ENCODE results near the gene ELP4.
"Not testable (repeated sequence)": the region's sequence is repeated elsewhere in the genome, so short reads cannot be mapped to it uniquely, and the experiment has no call there.

The ELP4 gene

GRCh38 chr11:31558001-31558400 lies 48.4 kb downstream of the ELP4 start:
- Histone ChIP-seq H3K18ac (ENCODE audit: low read depth in 1 of 2, low read length in 2 of 2) (no peak overlapping the region), H2AFZ (ENCODE audit: low read depth, low read length) (no peak overlapping the region), H3K36me3 (ENCODE audit: control insufficient read depth in 1 of 2, insufficient read depth in 2 of 2, low read depth in 1 of 2, low read length in 2 of 2) (peaks cover 0 to 2% of the 10 kb centered on the region in 2 experiments), H3K27ac (ENCODE audit: low read length, poor library complexity, severe bottlenecking) (no peak overlapping the region), H3K4me3 (ENCODE audit: insufficient read depth in 1 of 2, low read depth in 1 of 2, low read length in 2 of 2) (no peak overlapping the region), H3K9ac (ENCODE audit: low read length) (no peak overlapping the region), H2BK120ac (ENCODE audit: low read depth, low read length) (no peak overlapping the region), H3K4me1 (ENCODE audit: control insufficient read depth, insufficient read depth, low read depth, low read length) (no peaks in the 10 kb centered on the region), H2BK12ac (ENCODE audit: low read length in 2 of 2) (no peak overlapping the region), H3K4ac (ENCODE audit: low read depth in 1 of 2, low read length in 2 of 2) (no peak overlapping the region), H3K79me1 (replicated peaks; ENCODE audit: low read length, poor library complexity, severe bottlenecking) (peaks cover 2% of the 10 kb centered on the region), H3K14ac (ENCODE audit: low read length in 2 of 2) (no peak overlapping the region), H3K23ac (ENCODE audit: low read length in 2 of 2) (no peak overlapping the region), H4K91ac (ENCODE audit: low read length) (no peak overlapping the region), H2BK15ac (ENCODE audit: low read depth, poor library complexity, severe bottlenecking) (no peak overlapping the region), H2AK5ac (ENCODE audit: low read length, severe bottlenecking) (no peak overlapping the region), H2BK5ac (ENCODE audit: low read depth, low read length, poor library complexity, severe bottlenecking) (no peak overlapping the region), H3K27me3 (ENCODE audit: control insufficient read depth in 1 of 2, insufficient read depth in 1 of 2, low read length in 2 of 2) (no peaks in the 10 kb centered on the region), H3K9me3 (ENCODE audit: control insufficient read depth, low read length) (no peaks in the 10 kb centered on the region), H4K8ac (ENCODE audit: low read length) (no peak overlapping the region), H3K4me2 (ENCODE audit: low read length, poor library complexity, severe bottlenecking) (no peak overlapping the region)
- WGBS = 91% methylated on average over 1 of the region's 2 CpGs
- DNase-seq = no peak

GRCh38 chr11:31560842-31561476 lies 51.4 kb downstream of the ELP4 start:
- H3K23ac ChIP-seq (ENCODE audit: low read length in 2 of 2) = no peak overlapping the region
- H3K4me3 ChIP-seq (ENCODE audit: insufficient read depth in 1 of 2, low read depth in 1 of 2, low read length in 2 of 2) = no peak overlapping the region
- no peak overlapping the region for H3K9ac ChIP-seq (ENCODE audit: low read length)

GRCh38 chr11:31564517-31564916 lies 55.0 kb downstream of the ELP4 start:
- not testable (repeated sequence) for H4K91ac ChIP-seq (ENCODE audit: low read length); H3K4me1 ChIP-seq (ENCODE audit: control insufficient read depth, insufficient read depth, low read depth, low read length); H2AFZ ChIP-seq (ENCODE audit: low read depth, low read length); H3K4me2 ChIP-seq (ENCODE audit: low read length, poor library complexity, severe bottlenecking); H3K18ac ChIP-seq (ENCODE audit: low read depth in 1 of 2, low read length in 2 of 2); H2BK15ac ChIP-seq (ENCODE audit: low read depth, poor library complexity, severe bottlenecking); H2BK12ac ChIP-seq (ENCODE audit: low read length in 2 of 2); H3K9ac ChIP-seq (ENCODE audit: low read length); H3K4me3 ChIP-seq (ENCODE audit: insufficient read depth in 1 of 2, low read depth in 1 of 2, low read length in 2 of 2); H2BK120ac ChIP-seq (ENCODE audit: low read depth, low read length); H3K27ac ChIP-seq (ENCODE audit: low read length, poor library complexity, severe bottlenecking); H3K36me3 ChIP-seq (ENCODE audit: control insufficient read depth in 1 of 2, insufficient read depth in 2 of 2, low read depth in 1 of 2, low read length in 2 of 2); H3K27me3 ChIP-seq (ENCODE audit: control insufficient read depth in 1 of 2, insufficient read depth in 1 of 2, low read length in 2 of 2); H3K14ac ChIP-seq (ENCODE audit: low read length in 2 of 2); H2AK5ac ChIP-seq (ENCODE audit: low read length, severe bottlenecking); H4K8ac ChIP-seq (ENCODE audit: low read length); DNase-seq; H3K23ac ChIP-seq (ENCODE audit: low read length in 2 of 2); H3K79me1 ChIP-seq (replicated peaks; ENCODE audit: low read length, poor library complexity, severe bottlenecking); H3K4ac ChIP-seq (ENCODE audit: low read depth in 1 of 2, low read length in 2 of 2); H2BK5ac ChIP-seq (ENCODE audit: low read depth, low read length, poor library complexity, severe bottlenecking)
- H3K9me3 ChIP-seq (ENCODE audit: control insufficient read depth, low read length) = peaks cover 14% of the 10 kb centered on the region
- 95% methylated on average over 2 of the region's 4 CpGs for WGBS

More at GRCh38 chr11:31560842-31561476, 51.4 kb downstream of the ELP4 start:
- H2BK120ac ChIP-seq (ENCODE audit: low read depth, low read length) = no peak overlapping the region
- WGBS = 100% methylated on average over 1 of the region's 1 CpG
- H3K18ac ChIP-seq (ENCODE audit: low read depth in 1 of 2, low read length in 2 of 2) = no peak overlapping the region
- no peak overlapping the region for H2AK5ac ChIP-seq (ENCODE audit: low read length, severe bottlenecking)
- H3K4ac ChIP-seq (ENCODE audit: low read depth in 1 of 2, low read length in 2 of 2) = no peak overlapping the region
- H3K36me3 ChIP-seq (ENCODE audit: control insufficient read depth in 1 of 2, insufficient read depth in 2 of 2, low read depth in 1 of 2, low read length in 2 of 2) = no peaks in the 10 kb centered on the region
- DNase-seq = no peak
- H3K4me2 ChIP-seq (ENCODE audit: low read length, poor library complexity, severe bottlenecking) = no peak overlapping the region
- no peak overlapping the region for H4K8ac ChIP-seq (ENCODE audit: low read length)
- no peak overlapping the region for H2AFZ ChIP-seq (ENCODE audit: low read depth, low read length)
- H4K91ac ChIP-seq (ENCODE audit: low read length) = no peak overlapping the region
- H3K14ac ChIP-seq (ENCODE audit: low read length in 2 of 2) = no peak overlapping the region
- no peak overlapping the region for H2BK12ac ChIP-seq (ENCODE audit: low read length in 2 of 2)
- no peak overlapping the region for H2BK5ac ChIP-seq (ENCODE audit: low read depth, low read length, poor library complexity, severe bottlenecking)
- no peak overlapping the region for H2BK15ac ChIP-seq (ENCODE audit: low read depth, poor library complexity, severe bottlenecking)
- H3K4me1 ChIP-seq (ENCODE audit: control insufficient read depth, insufficient read depth, low read depth, low read length) = no peaks in the 10 kb centered on the region
- no peaks in the 10 kb centered on the region for H3K27me3 ChIP-seq (ENCODE audit: control insufficient read depth in 1 of 2, insufficient read depth in 1 of 2, low read length in 2 of 2)
- H3K9me3 ChIP-seq (ENCODE audit: control insufficient read depth, low read length) = peaks cover 3% of the 10 kb centered on the region
- H3K79me1 ChIP-seq (replicated peaks; ENCODE audit: low read length, poor library complexity, severe bottlenecking) = no peaks in the 10 kb centered on the region
- H3K27ac ChIP-seq (ENCODE audit: low read length, poor library complexity, severe bottlenecking) = no peak overlapping the region

- not testable (repeated sequence) for H3K4me1 ChIP-seq (ENCODE audit: control insufficient read depth, insufficient read depth, low read depth, low read length); H2BK120ac ChIP-seq (ENCODE audit: low read depth, low read length); H3K18ac ChIP-seq (ENCODE audit: low read depth in 1 of 2, low read length in 2 of 2); H3K14ac ChIP-seq (ENCODE audit: low read length in 2 of 2); H2BK12ac ChIP-seq (ENCODE audit: low read length in 2 of 2); H2BK15ac ChIP-seq (ENCODE audit: low read depth, poor library complexity, severe bottlenecking); H3K36me3 ChIP-seq (ENCODE audit: control insufficient read depth in 1 of 2, insufficient read depth in 2 of 2, low read depth in 1 of 2, low read length in 2 of 2); H3K9ac ChIP-seq (ENCODE audit: low read length); H3K27me3 ChIP-seq (ENCODE audit: control insufficient read depth in 1 of 2, insufficient read depth in 1 of 2, low read length in 2 of 2); H2AK5ac ChIP-seq (ENCODE audit: low read length, severe bottlenecking); H3K4ac ChIP-seq (ENCODE audit: low read depth in 1 of 2, low read length in 2 of 2); H3K79me1 ChIP-seq (replicated peaks; ENCODE audit: low read length, poor library complexity, severe bottlenecking); H3K9me3 ChIP-seq (ENCODE audit: control insufficient read depth, low read length); H4K91ac ChIP-seq (ENCODE audit: low read length); H2AFZ ChIP-seq (ENCODE audit: low read depth, low read length); H2BK5ac ChIP-seq (ENCODE audit: low read depth, low read length, poor library complexity, severe bottlenecking); H3K23ac ChIP-seq (ENCODE audit: low read length in 2 of 2); H3K27ac ChIP-seq (ENCODE audit: low read length, poor library complexity, severe bottlenecking); H4K8ac ChIP-seq (ENCODE audit: low read length); H3K4me2 ChIP-seq (ENCODE audit: low read length, poor library complexity, severe bottlenecking); DNase-seq; H3K4me3 ChIP-seq (ENCODE audit: insufficient read depth in 1 of 2, low read depth in 1 of 2, low read length in 2 of 2)
- WGBS = 83% methylated on average over 4 of the region's 4 CpGs
Measured at GRCh38 chr11:31574133-31574532, 64.6 kb downstream of the ELP4 start.

Data from mesenchymal stem cell (in vitro differentiated cells and primary cell).